Measurements from ENCODE around the gene SND1. TPM values are rescaled to one million over a fixed set of nuclear protein-coding genes. Genes with fewer than 3 reads are reported as not detected.

Gene SND1
- polyA plus RNA-seq, 3 donors = 46.5 to 97.3 (median 79.8) TPM

GRCh38 chr7:128071376-128071775 is 419.4 kb downstream of the SND1 start:
- Histone ChIP-seq H3K9ac (ENCODE audit: insufficient read depth, low read length, poor library complexity, severe bottlenecking) (no peak overlapping the region), H3K4me1 (ENCODE audit: control insufficient read depth in 1 of 2, insufficient read depth in 2 of 2, low read length in 2 of 2) (peaks cover 0 to 10% of the 10 kb centered on the region in 2 donors), H4K20me1 (ENCODE audit: insufficient read depth, low read length) (peaks cover 7% of the 10 kb centered on the region), H3K27me3 (ENCODE audit: control insufficient read depth in 2 of 2, insufficient read depth in 2 of 2, low read length in 2 of 2) (no peaks in the 10 kb centered on the region), H3K27ac (ENCODE audit: low read depth in 1 of 2, low read length in 2 of 2) (no peak overlapping the region), H3K4me3 (replicated peaks in 1 of 3; ENCODE audit: low read depth in 2 of 3, low read length in 3 of 3) (no peak overlapping the region), H3K9me3 (replicated peaks in 1 of 2; ENCODE audit: control insufficient read depth in 1 of 2, insufficient read depth in 1 of 2, low read length in 2 of 2) (no peaks in the 10 kb centered on the region), H2AFZ (ENCODE audit: insufficient read depth, low read depth, low read length, poor library complexity, severe bottlenecking) (no peak overlapping the region), H3K36me3 (replicated peaks in 1 of 2; ENCODE audit: control insufficient read depth in 1 of 2, insufficient read depth in 2 of 2, low read length in 2 of 2) (peaks cover 34 to 77% of the 10 kb centered on the region in 2 donors), H3K79me2 (ENCODE audit: insufficient read depth, low read length) (no peaks in the 10 kb centered on the region), H3K4me2 (replicated peaks; ENCODE audit: extremely low read depth, low read length, poor library complexity, severe bottlenecking) (no peak overlapping the region)
- H3K4me1 Mint-ChIP-seq = peaks cover 19% of the 10 kb centered on the region
- H3K36me3 Mint-ChIP-seq = peaks cover 31 to 69% of the 10 kb centered on the region in 2 donors
- no peak for DNase-seq
- peak overlapping the region in 2 of 7 donors; percentile 29 to 57 for H3K27ac Mint-ChIP-seq
- H3K27me3 Mint-ChIP-seq (ENCODE audit: low read depth in 3 of 3) = peaks cover 0 to 2% (median 2%) of the 10 kb centered on the region in 3 donors
- WGBS (ENCODE audit: insufficient coverage) = 49% methylated on average over 2 of the region's 6 CpGs
- no peak overlapping the region for H3K4me3 Mint-ChIP-seq
- intact Hi-C loops (cut with micrococcal nuclease) = no loop called here
- TF ChIP-seq CTCF (IDR thresholded peaks at IDR 0.05) = no peak
- no peaks in the 10 kb centered on the region for H3K9me3 Mint-ChIP-seq

GRCh38 chr7:128071801-128072200 is 419.8 kb downstream of the SND1 start:
- no peak for DNase-seq
- Mint-ChIP-seq H3K9me3 (no peaks in the 10 kb centered on the region), H3K27ac (peak overlapping the region in 3 of 7 donors; percentile 29 to 57 (median 54)), H3K27me3 (ENCODE audit: low read depth in 3 of 3) (peaks cover 0 to 2% (median 0%) of the 10 kb centered on the region in 3 donors), H3K36me3 (peaks cover 32 to 70% of the 10 kb centered on the region in 2 donors), H3K4me3 (no peak overlapping the region), H3K4me1 (peaks cover 15% of the 10 kb centered on the region)
- no peak for TF ChIP-seq CTCF (IDR thresholded peaks at IDR 0.05)
- Histone ChIP-seq H3K79me2 (ENCODE audit: insufficient read depth, low read length) (no peaks in the 10 kb centered on the region), H4K20me1 (ENCODE audit: insufficient read depth, low read length) (peaks cover 7% of the 10 kb centered on the region), H3K4me2 (replicated peaks; ENCODE audit: extremely low read depth, low read length, poor library complexity, severe bottlenecking) (no peak overlapping the region), H3K4me3 (replicated peaks in 1 of 3; ENCODE audit: low read depth in 2 of 3, low read length in 3 of 3) (no peak overlapping the region), H3K4me1 (ENCODE audit: control insufficient read depth in 1 of 2, insufficient read depth in 2 of 2, low read length in 2 of 2) (peaks cover 0 to 10% of the 10 kb centered on the region in 2 donors), H3K9me3 (replicated peaks in 1 of 2; ENCODE audit: control insufficient read depth in 1 of 2, insufficient read depth in 1 of 2, low read length in 2 of 2) (no peaks in the 10 kb centered on the region), H3K36me3 (replicated peaks in 1 of 2; ENCODE audit: control insufficient read depth in 1 of 2, insufficient read depth in 2 of 2, low read length in 2 of 2) (peaks cover 38 to 77% of the 10 kb centered on the region in 2 donors), H2AFZ (ENCODE audit: insufficient read depth, low read depth, low read length, poor library complexity, severe bottlenecking) (no peak overlapping the region), H3K27ac (ENCODE audit: low read depth in 1 of 2, low read length in 2 of 2) (no peak overlapping the region), H3K27me3 (ENCODE audit: control insufficient read depth in 2 of 2, insufficient read depth in 2 of 2, low read length in 2 of 2) (no peaks in the 10 kb centered on the region), H3K9ac (ENCODE audit: insufficient read depth, low read length, poor library complexity, severe bottlenecking) (no peak overlapping the region)
- intact Hi-C loops (cut with micrococcal nuclease) = no loop called here
- WGBS (ENCODE audit: insufficient coverage) = 76% methylated on average over 11 of the region's 11 CpGs

Measured in CD14-positive monocyte (primary cell).